Upper lobe of left lung (tissue), 4 donors: ENCODE results near the gene TARS3.

Experiments used
- POLR2A ChIP-seq, 4 donors: fragments of 450-650 bp; IDR thresholded peaks; one replicate each; pipeline ENCODE4 v1.5.1; 2016 to 2017; ENCODE audit warnings: antibody characterized with exemption in 4 of 4, mild to moderate bottlenecking in 2 of 4
- POLR2AphosphoS5 ChIP-seq, 2 donors: sonication (generic); formaldehyde crosslinking; IDR thresholded peaks; one replicate each; pipeline ENCODE4 v1.5.1; 2017; ENCODE audit warnings: antibody characterized with exemption in 2 of 2
- TF ChIP-seq, protein P1 (sequence below), 6 experiments: fragments of 450-650 bp in 4 of 6; fragments of 200-600 bp in 2 of 6; sonication (generic) in 2 of 6; IDR thresholded peaks; one replicate each; pipeline ENCODE4 v1.5.1; 2016 to 2019; ENCODE audit warnings: antibody characterized with exemption in 6 of 6

GRCh38 chr15:101676921-101677329 lies 47.3 kb downstream of the TARS3 start:
- TF ChIP-seq, protein P1, sequence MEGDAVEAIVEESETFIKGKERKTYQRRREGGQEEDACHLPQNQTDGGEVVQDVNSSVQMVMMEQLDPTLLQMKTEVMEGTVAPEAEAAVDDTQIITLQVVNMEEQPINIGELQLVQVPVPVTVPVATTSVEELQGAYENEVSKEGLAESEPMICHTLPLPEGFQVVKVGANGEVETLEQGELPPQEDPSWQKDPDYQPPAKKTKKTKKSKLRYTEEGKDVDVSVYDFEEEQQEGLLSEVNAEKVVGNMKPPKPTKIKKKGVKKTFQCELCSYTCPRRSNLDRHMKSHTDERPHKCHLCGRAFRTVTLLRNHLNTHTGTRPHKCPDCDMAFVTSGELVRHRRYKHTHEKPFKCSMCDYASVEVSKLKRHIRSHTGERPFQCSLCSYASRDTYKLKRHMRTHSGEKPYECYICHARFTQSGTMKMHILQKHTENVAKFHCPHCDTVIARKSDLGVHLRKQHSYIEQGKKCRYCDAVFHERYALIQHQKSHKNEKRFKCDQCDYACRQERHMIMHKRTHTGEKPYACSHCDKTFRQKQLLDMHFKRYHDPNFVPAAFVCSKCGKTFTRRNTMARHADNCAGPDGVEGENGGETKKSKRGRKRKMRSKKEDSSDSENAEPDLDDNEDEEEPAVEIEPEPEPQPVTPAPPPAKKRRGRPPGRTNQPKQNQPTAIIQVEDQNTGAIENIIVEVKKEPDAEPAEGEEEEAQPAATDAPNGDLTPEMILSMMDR (IDR thresholded peaks at IDR 0.05) = no peak
- TF ChIP-seq POLR2A (IDR thresholded peaks at IDR 0.05) (no peak), POLR2AphosphoS5 (IDR thresholded peaks at IDR 0.05) (no peak)
